Neural cell (in vitro differentiated cells): ENCODE results near the gene LCP2. TPM values are rescaled to one million over a fixed set of nuclear protein-coding genes. Genes with fewer than 3 reads are reported as not detected.

Source experiments
- H2AFZ ChIP-seq: fragments of 200-600, 300-800 bp; sonication (generic), shearing (Covaris generic); 2 replicates; pipeline ENCODE4 v1.6.0; 2014; ENCODE audit warnings: low read depth, mild to moderate bottlenecking, antibody characterized with exemption, low read length, moderate library complexity
- H3F3A ChIP-seq: fragments of 200-600 bp; shearing (Covaris generic); 2 replicates; pipeline ENCODE4 v1.6.1; 2016; ENCODE audit warnings: mild to moderate bottlenecking, moderate library complexity, mixed read lengths, antibody characterized with exemption, low read length; ENCODE audit not compliant: insufficient read depth, poor library complexity, severe bottlenecking
- H3K27ac ChIP-seq: fragments of 200-600, 300-800 bp; sonication (generic), shearing (Covaris generic); 2 replicates; pipeline ENCODE4 v1.5.1; 2014; ENCODE audit warnings: mild to moderate bottlenecking, low read length, moderate library complexity
- H3K27me3 ChIP-seq: fragments of 300-800, 200-600 bp; sonication (generic), shearing (Covaris generic); 2 replicates; pipeline ENCODE4 v1.6.0; 2014; ENCODE audit warnings: mild to moderate bottlenecking, low read depth, low read length, moderate library complexity; ENCODE audit not compliant: insufficient read depth
- H3K36me3 ChIP-seq: fragments of 300-800, 200-600 bp; sonication (generic), shearing (Covaris generic); 2 replicates; pipeline ENCODE4 v1.5.1; 2014; ENCODE audit warnings: mild to moderate bottlenecking, antibody characterized with exemption, low read length, moderate library complexity; ENCODE audit not compliant: insufficient read depth
- H3K4me2 ChIP-seq: fragments of 300-800, 200-600 bp; sonication (generic), shearing (Covaris generic); 2 replicates; pipeline ENCODE4 v1.6.0; 2014; ENCODE audit warnings: mild to moderate bottlenecking, low read length
- H3K4me3 ChIP-seq: fragments of 300-800, 200-600 bp; sonication (generic), shearing (Covaris generic); 2 replicates; pipeline ENCODE4 v1.5.1; 2014; ENCODE audit warnings: mild to moderate bottlenecking, low read length, moderate library complexity
- H3K79me2 ChIP-seq: fragments of 200-600 bp; shearing (Covaris generic); replicated peaks from 2 replicates; pipeline ENCODE4 v1.6.0; 2014; ENCODE audit warnings: mild to moderate bottlenecking, low read length, moderate library complexity; ENCODE audit not compliant: insufficient read depth
- H3K9ac ChIP-seq: fragments of 300-800, 200-600 bp; sonication (generic), shearing (Covaris generic); 2 replicates; pipeline ENCODE4 v1.6.1; 2016; ENCODE audit warnings: mild to moderate bottlenecking, low read length, mixed read lengths
- H3K9me2 ChIP-seq: fragments of 200-600 bp; shearing (Covaris generic); 2 replicates; pipeline ENCODE4 v1.6.1; 2016; ENCODE audit warnings: mild to moderate bottlenecking, low read length, mixed read lengths; ENCODE audit not compliant: insufficient read depth
- H3K9me3 ChIP-seq: fragments of 200-600, 300-800 bp; sonication (generic), shearing (Covaris generic); 2 replicates; pipeline ENCODE4 v1.6.1; 2016; ENCODE audit warnings: mild to moderate bottlenecking, mixed run types, low read length, moderate library complexity, mixed read lengths
- H4K20me1 ChIP-seq: fragments of 200-600 bp; shearing (Covaris generic); 2 replicates; pipeline ENCODE4 v1.6.1; 2016; ENCODE audit warnings: mild to moderate bottlenecking, mixed run types; ENCODE audit not compliant: insufficient read depth
- CTCF ChIP-seq: fragments of 450-650 bp; IDR thresholded peaks from 2 replicates; pipeline ENCODE4 v1.5.1; 2014; ENCODE audit warnings: antibody characterized with exemption, mild to moderate bottlenecking, moderate library complexity; ENCODE audit not compliant: poor library complexity, severe bottlenecking
- EP300 ChIP-seq: fragments of 450-650 bp; conservative IDR thresholded peaks from 2 replicates; pipeline ENCODE4 v1.6.1; 2014; ENCODE audit warnings: antibody characterized with exemption, mild to moderate bottlenecking, moderate library complexity; ENCODE audit not compliant: poor library complexity, severe bottlenecking
- EZH2 ChIP-seq: fragments of 200-600, 300-800 bp; shearing (Covaris generic), sonication (generic); IDR thresholded peaks from 2 replicates; pipeline ENCODE4 v1.6.1; 2014; ENCODE audit warnings: antibody characterized with exemption, low read length, borderline replicate concordance, mild to moderate bottlenecking; ENCODE audit not compliant: insufficient read depth, poor library complexity, severe bottlenecking
- MXI1 ChIP-seq: fragments of 450-650 bp; conservative IDR thresholded peaks from 2 replicates; pipeline ENCODE4 v1.6.1; 2014; ENCODE audit warnings: antibody characterized with exemption, mild to moderate bottlenecking; ENCODE audit not compliant: poor library complexity, severe bottlenecking
- POLR2AphosphoS5 ChIP-seq: IDR thresholded peaks from 2 replicates; pipeline ENCODE4 v1.6.1; 2012
- REST ChIP-seq: IDR thresholded peaks from 2 replicates; pipeline ENCODE4 v1.6.1; 2012; ENCODE audit warnings: borderline replicate concordance
- SMC3 ChIP-seq: fragments of 450-650 bp; conservative IDR thresholded peaks from 2 replicates; pipeline ENCODE4 v1.6.1; 2014; ENCODE audit warnings: antibody characterized with exemption, mild to moderate bottlenecking, moderate library complexity; ENCODE audit not compliant: poor library complexity
- TAF1 ChIP-seq: IDR thresholded peaks from 2 replicates; pipeline ENCODE4 v1.6.1; 2012; ENCODE audit warnings: low read depth
- polyA plus RNA-seq: library from polyadenylated mRNA; depleted of rRNA; stranded (reverse); fragments of >200 nt; gene quantifications from 2 replicates; pipeline ENCODE4 v1.2.3, GENCODE V29; 2014

Gene LCP2
- polyA plus RNA-seq, 1 donor from 2014 or later, result not detected

- H4K20me1 ChIP-seq, result no peaks in the 10 kb centered on the region
- TF ChIP-seq MXI1 (no peak), REST (no peak), EP300 (no peak), CTCF (no peak), POLR2AphosphoS5 (no peak)
- H3K9me2 ChIP-seq, result no peaks in the 10 kb centered on the region
- no peak overlapping the region for H2AFZ ChIP-seq
- no peaks in the 10 kb centered on the region for H3K36me3 ChIP-seq
- H3K79me2 ChIP-seq, result no peaks in the 10 kb centered on the region
- H3K9ac ChIP-seq, result no peak overlapping the region
- no peaks in the 10 kb centered on the region for H3K27me3 ChIP-seq
- H3K4me3 ChIP-seq, result no peak overlapping the region
- no peak overlapping the region for H3K27ac ChIP-seq
- H3K4me2 ChIP-seq, result no peak overlapping the region
- H3K9me3 ChIP-seq, result no peaks in the 10 kb centered on the region
- H3F3A ChIP-seq, result no peaks in the 10 kb centered on the region
Observed at GRCh38 chr5:170330568-170331054, 33.0 kb upstream of the LCP2 start.

- H3K79me2 ChIP-seq, result no peaks in the 10 kb centered on the region
- no peak overlapping the region for H3K27ac ChIP-seq
- H3K36me3 ChIP-seq, result no peaks in the 10 kb centered on the region
- no peak overlapping the region for H3K9ac ChIP-seq
- TF ChIP-seq CTCF, result no peak
- no peaks in the 10 kb centered on the region for H3F3A ChIP-seq
- H3K9me3 ChIP-seq, result no peaks in the 10 kb centered on the region
- H3K4me3 ChIP-seq, result no peak overlapping the region
- no peak overlapping the region for H3K4me2 ChIP-seq
- H3K27me3 ChIP-seq, result no peaks in the 10 kb centered on the region
- H3K9me2 ChIP-seq, result no peaks in the 10 kb centered on the region
- no peak overlapping the region for H2AFZ ChIP-seq
- no peaks in the 10 kb centered on the region for H4K20me1 ChIP-seq
Observed at GRCh38 chr5:170329524-170329923, 31.9 kb upstream of the LCP2 start.

GRCh38 chr5:170327829-170328228 is 30.3 kb upstream of the LCP2 start:
- no peaks in the 10 kb centered on the region for H3K27me3 ChIP-seq
- H3F3A ChIP-seq, result no peaks in the 10 kb centered on the region
- H3K4me3 ChIP-seq, result no peak overlapping the region
- H3K9me2 ChIP-seq, result no peaks in the 10 kb centered on the region
- no peak overlapping the region for H3K27ac ChIP-seq
- H3K36me3 ChIP-seq, result no peaks in the 10 kb centered on the region
- no peaks in the 10 kb centered on the region for H4K20me1 ChIP-seq
- no peaks in the 10 kb centered on the region for H3K9me3 ChIP-seq
- no peak overlapping the region for H3K9ac ChIP-seq
- no peaks in the 10 kb centered on the region for H3K79me2 ChIP-seq
- no peak overlapping the region for H2AFZ ChIP-seq
- H3K4me2 ChIP-seq, result no peak overlapping the region
- TF ChIP-seq TAF1, result no peak
- no peak for TF ChIP-seq EP300
- no peak for TF ChIP-seq SMC3
- no peak for TF ChIP-seq CTCF
- TF ChIP-seq EZH2, result no peak
- TF ChIP-seq REST, result no peak
- TF ChIP-seq MXI1, result no peak
